HG02938 (cell line): ENCODE results near the gene PFKFB3.
"Not testable (repeated sequence)": the region's sequence is repeated elsewhere in the genome, so short reads cannot be mapped to it uniquely, and the experiment has no call there.

Experiments used
- ATAC-seq: cut with Tn5 transposase; IDR thresholded peaks from one replicate; pipeline ENCODE4 v1.9.1; 2021; ENCODE audit warnings: mild to moderate bottlenecking, moderate library complexity; ENCODE audit not compliant: unreplicated experiment

Gene PFKFB3

GRCh38 chr10:6201516-6201975 lies 1.2 kb upstream of the PFKFB3 start:
- ATAC-seq, result peak; percentile 28

GRCh38 chr10:6202098-6202683 lies 541 bp upstream of the PFKFB3 start:
- ATAC-seq, result peak; percentile 2

- peak; percentile 33 for ATAC-seq
These were observed 765 bp downstream of the PFKFB3 start for GRCh38 chr10:6203331-6204062.

- no peak for ATAC-seq
These were observed 1.3 kb downstream of the PFKFB3 start for GRCh38 chr10:6204063-6204340.

- no peak for ATAC-seq
These were observed 1.8 kb downstream of the PFKFB3 start for GRCh38 chr10:6204341-6205191.

- ATAC-seq, result not testable (repeated sequence)
These were observed 3.8 kb downstream of the PFKFB3 start for GRCh38 chr10:6206486-6206885.

- no peak for ATAC-seq
These were observed 4.9 kb downstream of the PFKFB3 start for GRCh38 chr10:6207658-6208057.

GRCh38 chr10:6208799-6209235 lies 6.1 kb downstream of the PFKFB3 start:
- no peak for ATAC-seq

GRCh38 chr10:6211341-6211670 lies 8.6 kb downstream of the PFKFB3 start:
- ATAC-seq, result no peak

GRCh38 chr10:6211671-6212635 lies 9.2 kb downstream of the PFKFB3 start:
- ATAC-seq, result no peak

- no peak for ATAC-seq
These were observed 10.1 kb downstream of the PFKFB3 start for GRCh38 chr10:6212806-6213205.

- ATAC-seq, result no peak
These were observed 10.6 kb downstream of the PFKFB3 start for GRCh38 chr10:6213257-6213905.

GRCh38 chr10:6213908-6214307 lies 11.2 kb downstream of the PFKFB3 start:
- no peak for ATAC-seq

- no peak for ATAC-seq
These were observed 11.9 kb downstream of the PFKFB3 start for GRCh38 chr10:6214612-6215011.

- ATAC-seq, result no peak
These were observed 12.5 kb downstream of the PFKFB3 start for GRCh38 chr10:6215241-6215640.

GRCh38 chr10:6215683-6216484 lies 13.2 kb downstream of the PFKFB3 start:
- no peak for ATAC-seq

- ATAC-seq, result no peak
These were observed 14.2 kb downstream of the PFKFB3 start for GRCh38 chr10:6216916-6217315.

GRCh38 chr10:6217611-6218010 lies 14.9 kb downstream of the PFKFB3 start:
- no peak for ATAC-seq

- ATAC-seq, result no peak
These were observed 16.2 kb downstream of the PFKFB3 start for GRCh38 chr10:6218692-6219493.
